ENCODE data around the gene CATSPER3.

GRCh38 chr5:135013947-135014570, 46.4 kb downstream of the CATSPER3 start:
- no peak for TF ChIP-seq ELF1 (IDR thresholded peaks at IDR 0.05; ENCODE audit: borderline replicate concordance, low read depth)
- no peak for TF ChIP-seq SIN3A (IDR thresholded peaks at IDR 0.05; ENCODE audit: low read depth)
- no peak for TF ChIP-seq CTCF (IDR thresholded peaks at IDR 0.05 in 2 of 3, conservative IDR thresholded peaks at IDR 0.05 in 1 of 3; ENCODE audit: borderline replicate concordance in 1 of 3, insufficient read depth in 1 of 3, low read depth in 2 of 3, low read length in 2 of 3)
- TF ChIP-seq CEBPB (IDR thresholded peaks at IDR 0.05; ENCODE audit: low read depth): no peak
- no peak for TF ChIP-seq ZNF274 (IDR thresholded peaks at IDR 0.05; ENCODE audit: low read depth, low read length)
- TF ChIP-seq POLR2AphosphoS5 (IDR thresholded peaks at IDR 0.05; ENCODE audit: low read depth, low read length): no peak
- no peak for TF ChIP-seq SP1 (IDR thresholded peaks at IDR 0.05; ENCODE audit: low read depth)

All from HCT116 (cell line).